GM19438 (cell line): Measurements from ENCODE around the gene PTPRCAP.
"Not testable (repeated sequence)": the region's sequence is repeated elsewhere in the genome, so short reads cannot be mapped to it uniquely, and the experiment has no call there.

Experiments used
- ATAC-seq: cut with Tn5 transposase; IDR thresholded peaks from one replicate; pipeline ENCODE4 v1.9.1; 2021; ENCODE audit warnings: low read depth; ENCODE audit not compliant: unreplicated experiment

PTPRCAP gene

DNA sequence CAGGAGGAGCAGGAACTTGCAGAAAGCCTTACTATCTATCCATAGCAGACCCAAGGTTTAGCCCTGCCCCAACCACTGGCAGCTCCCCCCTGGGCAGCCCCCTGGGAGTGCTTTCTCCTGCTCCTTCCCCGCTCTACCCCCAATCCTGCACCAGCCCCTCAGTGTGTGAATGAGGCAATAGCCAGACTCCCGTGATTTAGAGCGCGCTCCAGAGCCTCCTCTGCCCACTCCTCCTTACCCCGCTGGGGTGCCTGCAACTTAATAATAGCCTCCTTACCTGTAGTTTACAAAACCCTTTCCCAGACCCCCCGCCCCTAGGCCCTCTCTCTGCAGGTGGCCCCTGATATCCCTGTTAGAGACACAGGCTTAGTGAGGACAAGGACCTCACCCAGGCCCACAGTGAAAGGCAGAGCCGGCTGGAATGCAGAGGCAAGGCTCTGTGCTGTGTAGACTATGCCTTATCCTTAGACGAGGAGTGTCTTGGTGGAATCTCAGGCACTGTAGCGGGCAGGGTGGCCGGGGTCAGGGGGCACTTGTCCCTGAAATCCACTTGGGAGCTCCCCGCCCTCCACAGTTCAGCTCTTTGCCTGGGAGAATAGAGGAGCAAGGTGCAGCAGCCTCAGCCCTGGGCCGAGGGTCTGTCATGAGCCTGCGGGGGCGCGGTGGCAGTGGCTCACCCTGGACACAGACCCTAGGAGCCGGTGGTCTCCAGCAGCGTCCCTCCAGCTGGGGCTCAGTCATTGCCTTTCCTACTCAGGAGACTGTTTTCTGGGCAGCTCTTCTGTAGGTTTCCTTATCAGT, 26.3 kb downstream of the PTPRCAP start:
- no peak for ATAC-seq

GRCh38 chr11:67410369-67410831, 27.1 kb downstream of the PTPRCAP start:
- ATAC-seq = no peak

- ATAC-seq = no peak
These were observed 27.6 kb downstream of the PTPRCAP start for GRCh38 chr11:67409781-67410368.

DNA sequence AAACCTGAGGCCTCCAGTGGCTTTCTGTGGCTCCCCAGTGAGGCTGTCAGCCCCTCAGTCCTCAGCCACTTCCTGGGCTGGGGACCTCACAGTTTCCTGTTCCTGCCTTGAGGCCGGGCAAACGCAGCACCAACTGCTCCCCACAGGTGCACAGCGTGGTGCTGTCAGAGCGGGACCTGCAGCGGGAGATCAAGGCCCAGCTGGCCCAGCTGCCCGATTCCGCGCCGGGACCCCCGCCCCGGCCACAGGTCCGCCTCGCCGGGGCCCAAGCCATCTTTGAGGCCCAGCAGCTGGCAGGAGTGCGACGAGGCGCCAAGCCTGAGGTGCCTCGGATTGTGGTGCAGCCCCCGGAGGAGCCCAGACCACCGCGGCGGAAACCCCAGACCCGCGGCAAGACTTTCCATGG, 28.2 kb downstream of the PTPRCAP start:
- ATAC-seq = peak; percentile 60

DNA sequence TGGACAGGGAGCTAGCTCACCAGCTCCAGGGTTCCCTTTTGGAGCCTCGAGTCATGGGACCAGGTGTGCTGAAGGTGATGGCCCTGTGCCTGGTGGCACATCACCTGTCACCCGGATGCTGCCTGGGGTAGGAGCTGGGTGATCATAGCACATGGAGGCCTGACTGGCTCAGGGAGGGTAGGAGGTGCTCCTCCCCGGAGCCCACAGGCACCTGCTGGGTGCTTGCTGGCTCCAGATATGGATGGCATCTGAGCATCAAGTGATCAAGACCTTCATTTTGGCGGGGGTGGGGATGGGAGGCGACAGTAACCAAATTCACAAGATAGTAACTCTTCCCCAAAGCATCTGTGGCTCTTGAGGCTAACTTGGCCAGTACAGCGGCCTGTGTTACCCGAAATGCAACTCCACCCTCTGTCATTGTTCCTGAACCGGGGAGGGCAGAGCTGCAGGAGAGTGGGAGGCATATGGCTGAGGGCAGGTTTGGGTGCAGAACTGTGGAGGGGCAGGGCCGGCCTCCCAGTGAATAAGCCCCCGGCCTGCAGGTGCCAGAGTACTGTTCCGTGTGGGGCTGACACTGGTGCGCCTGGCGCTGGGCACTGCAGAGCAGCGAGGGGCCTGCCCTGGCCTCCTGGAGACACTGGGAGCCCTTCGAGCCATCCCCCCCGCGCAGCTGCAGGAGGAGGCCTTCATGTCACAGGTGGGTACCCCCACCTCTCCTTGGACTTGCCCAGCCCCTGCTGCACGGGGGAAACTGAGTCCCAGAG, 28.9 kb downstream of the PTPRCAP start:
- ATAC-seq = peak; percentile 9

GRCh38 chr11:67407688-67408163, 29.8 kb downstream of the PTPRCAP start:
- ATAC-seq = no peak

- no peak for ATAC-seq
These were observed 30.4 kb downstream of the PTPRCAP start for GRCh38 chr11:67406969-67407687.

DNA sequence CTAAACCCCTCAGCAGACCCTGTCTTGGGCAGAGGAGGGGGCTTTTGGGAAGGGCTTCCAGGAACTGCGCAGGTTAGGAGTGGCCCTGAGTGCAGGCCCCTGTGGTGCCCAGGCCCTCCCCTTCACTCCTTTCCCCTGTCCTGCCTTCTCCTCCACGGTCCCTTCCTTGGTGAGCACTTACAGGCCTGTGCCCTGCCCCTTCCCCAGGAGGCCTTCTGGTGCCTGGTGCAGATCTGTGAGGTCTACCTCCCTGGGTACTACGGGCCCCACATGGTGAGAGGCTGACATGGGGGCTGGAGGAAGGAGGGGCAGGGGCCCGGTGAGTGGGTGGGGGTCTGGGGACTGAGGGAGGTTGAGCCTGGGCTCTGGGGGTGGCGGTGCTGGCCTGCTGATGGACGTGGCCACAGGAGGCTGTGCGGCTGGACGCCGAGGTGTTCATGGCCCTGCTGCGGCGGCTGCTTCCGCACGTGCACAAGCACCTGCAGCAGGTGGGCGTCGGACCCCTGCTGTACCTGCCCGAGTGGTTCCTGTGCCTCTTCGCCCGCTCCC, 31.0 kb downstream of the PTPRCAP start:
- ATAC-seq = no peak

DNA sequence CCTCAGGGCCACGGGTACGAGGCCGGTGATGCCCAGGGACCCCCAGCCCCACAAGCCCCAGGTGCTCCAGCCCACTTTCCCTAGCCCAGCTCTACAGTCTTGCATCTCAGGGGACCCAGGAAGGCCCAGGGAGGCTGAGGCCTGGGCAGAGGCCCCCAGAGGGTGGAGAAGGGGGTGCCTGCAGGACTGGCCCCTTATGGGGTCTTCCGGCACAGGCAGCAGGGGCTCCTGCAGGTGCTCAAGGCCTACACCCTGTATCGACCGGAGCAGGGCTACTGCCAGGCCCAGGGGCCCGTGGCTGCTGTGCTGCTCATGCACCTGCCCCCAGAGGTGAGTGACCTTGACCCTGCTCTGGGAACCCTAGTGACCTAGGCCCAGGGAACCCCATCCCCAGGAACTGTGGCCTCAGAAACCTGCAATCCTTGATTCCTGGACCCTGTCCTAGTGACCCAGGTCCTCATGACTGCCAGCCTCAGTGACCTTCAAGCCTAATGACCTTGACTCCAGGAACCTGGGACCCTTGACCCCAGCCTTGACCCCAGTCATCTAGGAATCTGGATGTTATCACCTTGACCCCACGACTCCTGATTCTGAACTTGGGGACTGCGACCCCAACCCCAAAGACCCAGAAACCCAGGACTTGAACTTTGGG, 31.7 kb downstream of the PTPRCAP start:
- ATAC-seq = no peak

DNA sequence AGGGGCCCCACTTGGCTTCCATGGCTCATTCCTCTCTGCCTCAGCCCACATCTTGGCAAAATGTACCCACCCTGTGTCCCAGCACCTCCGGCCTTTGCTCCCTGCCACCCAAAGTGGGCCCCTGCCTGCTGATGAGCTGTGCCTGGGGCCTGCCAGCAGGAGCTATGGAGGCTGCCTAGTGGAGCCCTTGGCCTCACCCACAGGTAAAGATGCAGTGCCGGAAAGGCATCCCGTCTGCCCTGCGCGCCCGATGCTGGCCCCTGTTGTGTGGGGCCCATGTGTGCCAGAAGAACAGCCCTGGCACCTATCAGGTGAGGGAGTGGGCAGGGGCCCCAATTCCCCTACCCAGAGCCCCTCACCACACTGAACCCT, 32.3 kb downstream of the PTPRCAP start:
- no peak for ATAC-seq

DNA sequence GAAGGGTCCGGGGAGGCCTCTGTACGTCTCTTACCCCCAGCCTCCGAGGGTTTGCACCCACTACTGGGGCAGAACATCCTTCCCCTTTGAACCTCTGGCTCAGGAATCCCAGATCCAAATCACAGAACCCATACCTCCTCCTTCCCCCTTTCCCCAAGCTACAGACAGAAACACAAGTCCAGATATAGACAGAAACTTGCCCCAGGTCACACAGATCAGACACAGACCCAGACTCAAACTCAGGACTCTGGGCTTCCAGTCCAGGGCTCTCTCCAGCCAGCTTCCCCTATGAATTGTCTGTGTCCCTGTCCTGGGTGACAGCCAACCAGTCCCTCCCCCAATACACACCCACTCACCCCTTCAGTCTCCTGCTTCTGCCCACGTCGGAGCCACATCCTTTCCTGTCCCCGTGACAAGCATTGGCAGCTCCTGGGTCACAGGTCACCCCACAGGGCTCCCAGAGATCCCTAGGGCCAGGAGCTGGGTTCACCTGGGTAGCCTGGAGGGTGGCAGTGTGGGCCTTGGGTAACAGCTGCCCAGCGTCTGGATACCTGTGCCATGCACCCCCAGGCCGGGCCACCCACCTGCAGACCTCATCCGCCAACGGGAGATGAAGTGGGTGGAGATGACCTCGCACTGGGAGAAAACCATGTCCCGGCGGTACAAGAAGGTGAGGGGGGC, 32.8 kb downstream of the PTPRCAP start:
- no peak for ATAC-seq

DNA sequence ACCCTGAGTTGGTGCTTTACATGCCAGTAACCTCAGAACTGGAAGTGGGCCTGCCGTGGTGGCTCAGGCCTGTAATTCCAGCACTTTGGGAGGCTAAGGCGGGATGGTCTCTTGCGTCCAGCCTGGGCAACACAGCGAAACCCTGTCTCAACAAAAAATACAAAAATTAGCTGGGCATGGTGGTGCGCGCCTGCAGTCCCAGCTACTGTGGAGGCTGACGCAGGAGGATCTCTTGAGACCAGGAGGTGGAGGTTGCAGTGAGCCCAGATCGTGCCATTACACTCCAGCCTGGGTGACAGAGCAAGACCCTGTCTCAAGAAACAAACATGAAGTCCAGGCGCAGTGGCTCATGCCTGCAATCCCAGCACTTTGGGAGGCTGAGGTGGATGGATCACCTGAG, 34.4 kb downstream of the PTPRCAP start:
- ATAC-seq = not testable (repeated sequence)

GRCh38 chr11:67402192-67402839, 35.2 kb downstream of the PTPRCAP start:
- not testable (repeated sequence) for ATAC-seq

DNA sequence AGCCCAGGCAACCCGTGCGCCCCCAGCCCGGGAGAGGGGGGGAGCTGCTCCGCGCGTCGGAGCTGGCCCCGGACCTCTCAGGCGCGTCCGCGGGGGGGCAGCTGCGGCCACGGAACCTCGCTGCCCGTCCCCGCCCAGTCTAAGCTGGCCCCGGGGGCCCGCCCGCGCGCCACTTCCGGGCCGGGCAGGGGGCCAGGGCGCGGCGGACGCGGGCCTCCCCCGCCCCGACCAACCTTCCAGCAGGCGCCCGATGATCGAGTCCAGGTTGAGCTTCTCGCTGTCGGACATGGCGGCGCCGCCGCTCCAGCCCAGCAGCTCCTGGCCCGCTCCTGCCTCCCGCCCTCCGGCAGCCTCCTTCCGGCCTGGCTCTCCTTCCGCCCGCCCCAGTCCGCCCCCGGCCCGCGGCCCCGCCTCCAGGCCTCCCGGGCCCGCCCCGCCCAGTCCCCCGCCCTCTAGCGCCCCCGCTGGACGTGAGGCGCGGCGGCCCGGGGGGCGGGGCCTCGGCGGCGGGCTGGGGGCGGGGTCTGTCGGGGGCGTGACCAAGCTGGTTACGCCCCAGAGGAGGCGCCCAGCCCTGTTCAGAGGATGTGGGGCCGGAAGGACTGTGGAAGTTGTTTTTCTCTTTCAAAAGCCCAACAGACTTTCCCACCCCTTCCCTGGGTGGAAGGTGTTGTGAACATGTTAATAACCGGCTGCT, 35.8 kb downstream of the PTPRCAP start, which contains the start of gene PPP1CA:
TSS of gene PPP1CA (minus strand) at position 364 of the 697 bp plus-strand sequence. CDS start at position 288, 76 bp downstream.
- ATAC-seq = peak; percentile 55

DNA sequence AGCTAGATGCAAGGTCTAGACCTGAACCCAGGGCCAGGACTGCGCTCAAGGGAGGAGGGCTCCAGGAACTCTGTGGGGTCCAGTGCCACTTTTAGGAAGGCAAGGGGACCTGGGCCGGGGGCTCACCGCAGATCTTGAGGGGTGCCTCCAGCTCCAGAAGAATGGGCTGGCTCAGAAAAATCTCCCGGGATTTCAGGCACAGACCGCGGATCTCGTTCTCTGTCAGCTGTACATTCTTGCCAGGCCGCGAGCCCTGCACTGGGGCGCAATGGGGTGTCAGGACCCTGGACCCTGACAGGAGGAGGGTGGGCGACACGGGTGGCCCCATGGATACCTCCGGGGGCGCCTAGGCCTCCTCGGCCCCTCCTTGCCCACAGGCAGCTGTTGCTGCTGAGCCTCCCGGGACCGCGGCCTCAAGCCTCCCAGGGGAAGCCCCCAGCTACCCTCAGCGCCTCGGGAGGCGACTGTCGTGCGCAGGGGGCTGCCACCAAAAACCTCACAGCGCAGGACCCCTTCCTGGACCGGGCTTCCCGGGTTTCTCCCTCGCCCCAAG, 36.5 kb downstream of the PTPRCAP start:
- peak; percentile 11 for ATAC-seq

DNA sequence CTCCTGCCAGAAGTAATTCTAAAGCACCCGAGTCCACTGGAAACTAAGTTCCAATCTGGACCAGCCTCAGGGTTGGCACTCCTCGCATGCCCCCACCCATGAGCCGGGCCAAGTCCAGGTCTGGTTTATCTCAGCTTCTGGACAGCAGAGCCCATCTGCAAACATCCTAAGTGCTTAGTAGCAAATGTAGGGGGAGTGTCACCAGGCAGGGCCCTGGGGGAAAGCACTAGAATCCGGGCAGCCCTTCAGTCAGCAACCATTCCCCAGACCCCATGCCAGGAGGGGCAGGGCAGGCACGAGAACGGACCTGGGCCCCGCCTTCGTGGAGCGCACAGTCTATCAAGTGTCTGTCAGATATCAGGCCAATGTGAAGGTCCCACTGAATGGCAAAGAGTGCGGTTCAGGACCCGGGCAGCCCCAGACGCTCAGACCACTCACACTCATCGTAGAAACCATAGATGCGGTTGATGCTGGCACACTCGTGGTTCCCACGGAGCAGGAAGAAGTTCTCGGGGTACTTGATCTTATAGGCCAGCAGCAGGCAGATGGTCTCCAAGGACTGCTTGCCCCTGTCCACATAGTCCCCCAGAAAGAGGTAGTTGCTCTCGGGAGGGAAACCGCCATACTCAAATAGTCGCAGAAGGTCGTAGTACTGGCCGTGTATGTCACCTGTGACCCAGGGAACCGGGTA, 37.1 kb downstream of the PTPRCAP start:
- ATAC-seq = no peak
